HL-60 (cell line): Measurements from ENCODE around the gene SP7.

Experiments
- DNase-seq, 2 experiments: peaks; one replicate each; pipeline ENCODE4 v3.0.0-alpha.2; 2010 to 2020; ENCODE audit warnings: low read depth in 1 of 2, low spot score in 1 of 2
- H3K27ac ChIP-seq: fragments of 250-450 bp; sonication (Bioruptor Pico); replicated peaks from 2 replicates; pipeline ENCODE4 v1.5.1; 2020; ENCODE audit warnings: mild to moderate bottlenecking, moderate library complexity
- H3K27me3 ChIP-seq: fragments of 250-450 bp; sonication (Bioruptor Pico); 2 replicates; pipeline ENCODE4 v1.5.1; 2021; ENCODE audit warnings: mild to moderate bottlenecking, moderate library complexity; ENCODE audit not compliant: insufficient read depth, poor library complexity, severe bottlenecking
- H3K4me3 ChIP-seq: replicated peaks from 2 replicates; pipeline ENCODE4 v1.5.1; 2011; ENCODE audit warnings: mild to moderate bottlenecking, control low read depth, low read length; ENCODE audit not compliant: insufficient read depth
- CTCF ChIP-seq: IDR thresholded peaks from one replicate; pipeline ENCODE4 v1.5.1; 2011; ENCODE audit warnings: low read length, control low read depth, inconsistent platforms; ENCODE audit not compliant: insufficient read depth
- GABPA ChIP-seq: IDR thresholded peaks from 2 replicates; pipeline ENCODE4 v1.6.1; 2012; ENCODE audit warnings: low read depth
- POLR2AphosphoS5 ChIP-seq: IDR thresholded peaks from 2 replicates; pipeline ENCODE4 v1.6.1; 2012; ENCODE audit warnings: low read depth
- REST ChIP-seq: IDR thresholded peaks from 2 replicates; pipeline ENCODE4 v1.6.1; 2012; ENCODE audit warnings: low read depth; ENCODE audit not compliant: insufficient replicate concordance
- SPI1 ChIP-seq: IDR thresholded peaks from 2 replicates; pipeline ENCODE4 v1.6.1; 2012; ENCODE audit warnings: low read depth, mild to moderate bottlenecking, borderline replicate concordance

The SP7 gene

DNA sequence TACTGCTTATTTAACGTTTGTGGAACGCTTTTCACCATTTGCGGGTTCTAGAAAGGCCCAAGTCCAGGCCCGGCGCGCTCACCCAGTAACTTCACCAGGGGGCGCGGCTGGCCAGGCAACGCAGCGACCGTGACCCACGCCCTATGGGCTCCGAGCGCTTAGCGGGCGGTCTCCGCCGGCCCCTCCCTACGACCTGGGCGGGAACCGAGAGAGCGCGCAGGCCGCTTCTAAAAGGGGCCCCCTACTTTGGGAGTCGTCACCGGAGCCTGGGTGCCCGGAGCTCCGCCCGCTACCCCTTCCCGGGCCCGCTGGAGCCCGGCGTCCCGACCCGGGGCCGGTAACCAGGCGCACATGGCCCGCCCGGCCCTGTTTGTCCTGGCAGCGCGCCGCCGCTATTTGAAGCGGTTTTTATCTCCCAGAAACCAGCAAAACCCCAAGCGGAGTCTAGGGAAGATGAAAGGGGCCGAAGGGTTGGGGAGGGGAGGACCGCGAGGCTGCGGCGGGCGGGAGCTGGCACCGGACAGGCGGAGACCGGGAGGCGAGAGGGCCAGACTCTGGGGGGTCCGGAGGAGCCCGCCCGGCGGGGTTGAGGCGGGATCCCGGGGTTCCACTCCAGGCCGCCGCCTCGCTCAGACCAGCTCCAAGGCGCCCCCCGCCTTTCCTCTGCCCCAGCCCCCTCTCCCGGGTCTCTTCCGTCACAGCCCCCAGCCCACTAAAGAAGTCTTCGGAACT lies 11.2 kb downstream of the SP7 start:
- peak; percentile 80 to 85 for DNase-seq
- TF ChIP-seq REST (peak; percentile 5), CTCF (peak; percentile 7), POLR2AphosphoS5 (no peak), SPI1 (no peak), GABPA (no peak)
- H3K27me3 ChIP-seq, result peaks cover 8% of the 10 kb centered on the region

GRCh38 chr12:53324113-53324778 lies 11.9 kb downstream of the SP7 start:
- TF ChIP-seq SPI1, result peak; percentile 100
- TF ChIP-seq POLR2AphosphoS5, result 0 out of 2 replicates have a peak, but pooled peaks have one; percentile 30
- TF ChIP-seq REST, result peak; percentile 0
- TF ChIP-seq CTCF, result no peak
- TF ChIP-seq GABPA, result peak; percentile 73
- DNase-seq, result peak; percentile 71 to 89
- Histone ChIP-seq H3K4me3 (peak overlapping the region; percentile 48), H3K27me3 (peaks cover 8% of the 10 kb centered on the region), H3K27ac (peak overlapping the region; percentile 86)

More for the DNA sequence above, 11.2 kb downstream of the SP7 start:
- peak overlapping the region; percentile 48 for H3K4me3 ChIP-seq
- H3K27ac ChIP-seq, result peak overlapping the region; percentile 86

DNA sequence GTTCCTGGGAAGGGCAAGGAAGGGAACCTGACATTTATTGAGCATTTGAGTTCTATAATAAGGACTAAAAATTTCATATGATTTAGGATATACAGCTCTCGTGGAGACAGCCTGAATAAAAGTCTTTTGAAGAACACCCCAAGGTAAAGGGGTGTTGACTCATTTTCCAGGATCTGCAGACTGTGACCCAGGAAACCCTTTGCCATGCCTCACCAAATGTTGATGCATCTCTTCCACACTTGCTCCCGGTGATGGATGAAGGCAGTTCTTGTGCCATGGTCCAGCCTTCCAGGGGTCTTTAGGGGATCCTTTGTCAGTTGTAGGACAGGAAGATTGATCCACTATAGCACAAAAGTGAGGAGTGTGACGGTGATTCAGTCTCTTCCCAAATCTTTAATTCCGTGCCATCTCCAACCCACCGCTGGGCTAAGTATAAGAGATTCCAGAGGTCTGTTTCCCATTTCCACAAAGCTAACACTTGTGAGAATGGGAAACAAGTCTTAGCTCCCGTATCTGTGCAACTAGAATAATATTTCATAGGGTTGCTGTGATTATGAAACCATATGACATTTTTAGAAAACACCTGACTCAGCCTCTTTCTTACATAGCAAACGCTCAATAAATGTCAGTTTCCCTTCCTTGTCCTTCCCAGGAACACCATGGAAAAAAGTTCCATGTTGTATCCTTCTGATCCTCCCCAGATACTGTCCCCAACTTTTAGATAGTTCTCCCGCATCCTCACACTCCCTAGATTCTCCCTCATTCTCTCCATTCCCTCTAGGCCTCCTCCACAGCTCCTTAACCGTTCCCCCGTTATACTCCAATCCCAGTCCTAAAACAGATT lies 15.6 kb downstream of the SP7 start:
- no peak for TF ChIP-seq CTCF
- TF ChIP-seq REST, result no peak
- TF ChIP-seq GABPA, result no peak
- no peak for TF ChIP-seq SPI1
- no peak for TF ChIP-seq POLR2AphosphoS5
- Histone ChIP-seq H3K27ac (peak overlapping the region; percentile 89), H3K4me3 (peak overlapping the region; percentile 66), H3K27me3 (no peaks in the 10 kb centered on the region)
- DNase-seq, result no peak
